WTC11 (cell line): Measurements from ENCODE around the gene ZNF516.

ENCODE experiments used
- AR ChIP-seq: fragments of 250-450 bp; sonication (Bioruptor Pico); IDR thresholded peaks from 2 replicates; pipeline ENCODE4 v1.9.0; 2021; ENCODE audit warnings: mild to moderate bottlenecking
- CTCF ChIP-seq: fragments of 200-600 bp; IDR thresholded peaks from 2 replicates; pipeline ENCODE4 v1.8.0; 2022; ENCODE audit warnings: antibody characterized with exemption
- ERG ChIP-seq: fragments of 250-450 bp; sonication (Bioruptor Pico); IDR thresholded peaks from 2 replicates; pipeline ENCODE4 v1.8.0; 2021; ENCODE audit warnings: mild to moderate bottlenecking
- MYBL2 ChIP-seq: sonication (generic); formaldehyde crosslinking; IDR thresholded peaks from 2 replicates; pipeline ENCODE4 v1.8.1; 2023; ENCODE audit warnings: mild to moderate bottlenecking, moderate library complexity, missing genetic modification reagents
- NFYB ChIP-seq: sonication (generic); formaldehyde crosslinking; conservative IDR thresholded peaks from 2 replicates; pipeline ENCODE4 v1.8.0; 2022; ENCODE audit warnings: low read depth, missing genetic modification reagents
- NR2C2 ChIP-seq: sonication (generic); formaldehyde crosslinking; IDR thresholded peaks from 2 replicates; pipeline ENCODE4 v1.8.0; 2022; ENCODE audit warnings: mild to moderate bottlenecking, missing genetic modification reagents
- SMAD3 ChIP-seq: sonication (generic); formaldehyde crosslinking; IDR thresholded peaks from 2 replicates; pipeline ENCODE4 v1.8.0; 2022; ENCODE audit warnings: missing genetic modification reagents, mild to moderate bottlenecking, borderline replicate concordance
- TP53 ChIP-seq: sonication (generic); formaldehyde crosslinking; IDR thresholded peaks from 2 replicates; pipeline ENCODE4 v1.8.1; 2023; ENCODE audit warnings: mild to moderate bottlenecking, missing genetic modification reagents
- TF ChIP-seq, protein P1 (sequence below): sonication (generic); formaldehyde crosslinking; conservative IDR thresholded peaks from 2 replicates; pipeline ENCODE4 v1.8.1; 2022; ENCODE audit warnings: mild to moderate bottlenecking, missing genetic modification reagents
- TF ChIP-seq, protein P2 (sequence below): sonication (generic); formaldehyde crosslinking; IDR thresholded peaks from 2 replicates; pipeline ENCODE4 v1.8.1; 2023; ENCODE audit warnings: mild to moderate bottlenecking, missing genetic modification reagents

- TF ChIP-seq, protein P1, sequence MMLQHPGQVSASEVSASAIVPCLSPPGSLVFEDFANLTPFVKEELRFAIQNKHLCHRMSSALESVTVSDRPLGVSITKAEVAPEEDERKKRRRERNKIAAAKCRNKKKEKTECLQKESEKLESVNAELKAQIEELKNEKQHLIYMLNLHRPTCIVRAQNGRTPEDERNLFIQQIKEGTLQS (CRISPR knock-in tag) = no peak
- TF ChIP-seq NFYB (CRISPR knock-in tag) = no peak
- TF ChIP-seq, protein P2, sequence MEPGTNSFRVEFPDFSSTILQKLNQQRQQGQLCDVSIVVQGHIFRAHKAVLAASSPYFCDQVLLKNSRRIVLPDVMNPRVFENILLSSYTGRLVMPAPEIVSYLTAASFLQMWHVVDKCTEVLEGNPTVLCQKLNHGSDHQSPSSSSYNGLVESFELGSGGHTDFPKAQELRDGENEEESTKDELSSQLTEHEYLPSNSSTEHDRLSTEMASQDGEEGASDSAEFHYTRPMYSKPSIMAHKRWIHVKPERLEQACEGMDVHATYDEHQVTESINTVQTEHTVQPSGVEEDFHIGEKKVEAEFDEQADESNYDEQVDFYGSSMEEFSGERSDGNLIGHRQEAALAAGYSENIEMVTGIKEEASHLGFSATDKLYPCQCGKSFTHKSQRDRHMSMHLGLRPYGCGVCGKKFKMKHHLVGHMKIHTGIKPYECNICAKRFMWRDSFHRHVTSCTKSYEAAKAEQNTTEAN = no peak
- TF ChIP-seq CTCF = no peak
- TF ChIP-seq NR2C2 (CRISPR knock-in tag) = no peak
- no peak for TF ChIP-seq SMAD3 (CRISPR knock-in tag)
- no peak for TF ChIP-seq MYBL2 (CRISPR knock-in tag)
- TF ChIP-seq ERG = no peak
- TF ChIP-seq AR = no peak
- no peak for TF ChIP-seq TP53 (CRISPR knock-in tag)
Measured at GRCh38 chr18:76365561-76365960, 129.5 kb downstream of the ZNF516 start.
